Measurements from ENCODE around the gene ADAM19. TPM values are rescaled to one million over a fixed set of nuclear protein-coding genes. Genes with fewer than 3 reads are reported as not detected.

ADAM19 gene
- total RNA-seq, 2 experiments from 2014 or later = 24.2 to 103 TPM

DNA sequence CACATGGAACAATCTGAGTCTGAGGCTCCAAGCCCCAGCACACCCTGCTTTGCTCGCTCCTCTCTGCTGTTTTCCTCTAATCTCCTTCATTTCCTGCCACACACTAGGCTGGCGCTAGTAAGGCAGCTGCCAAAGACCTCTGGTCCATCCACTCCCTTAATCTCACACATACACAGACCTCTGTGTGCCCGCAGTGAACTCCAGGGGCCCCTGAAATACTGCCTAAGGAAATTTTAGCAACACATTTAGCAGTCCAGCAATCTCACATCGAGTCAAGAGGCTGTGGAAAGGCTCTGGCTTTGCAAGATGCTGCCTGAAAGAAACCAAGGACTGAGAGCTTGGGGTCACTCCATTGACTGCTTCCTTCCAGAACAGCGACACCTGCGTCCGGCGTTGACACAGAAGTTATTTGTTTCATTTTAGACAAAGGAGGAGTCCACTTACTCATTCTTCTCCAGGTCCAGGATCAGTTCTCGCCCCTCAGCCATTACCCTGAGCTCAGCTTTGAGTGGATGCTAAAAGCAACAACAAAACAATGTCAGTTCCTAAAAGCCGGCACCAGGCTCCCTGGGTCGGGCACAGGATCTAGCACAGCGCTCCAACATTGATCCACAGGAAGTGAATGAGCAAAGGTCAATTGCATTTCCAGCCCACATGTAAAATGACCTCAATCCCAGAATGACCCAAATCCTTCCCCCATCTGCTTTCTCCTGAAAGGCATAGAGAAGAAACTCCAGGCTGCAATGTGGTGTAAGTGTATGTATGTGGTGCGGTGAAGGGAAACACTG lies 11.5 kb downstream of the ADAM19 start:
- no TSS peak for BruUV-seq (replicated peaks)
- no peaks in the 10 kb centered on the region for H4K20me1 ChIP-seq (ENCODE audit: insufficient read depth, low read length)
- DNase-seq (ENCODE audit: low spot score) = no peak
- no peaks in the 10 kb centered on the region for H3K9me3 ChIP-seq (ENCODE audit: low read length)
- TF ChIP-seq, protein P1, sequence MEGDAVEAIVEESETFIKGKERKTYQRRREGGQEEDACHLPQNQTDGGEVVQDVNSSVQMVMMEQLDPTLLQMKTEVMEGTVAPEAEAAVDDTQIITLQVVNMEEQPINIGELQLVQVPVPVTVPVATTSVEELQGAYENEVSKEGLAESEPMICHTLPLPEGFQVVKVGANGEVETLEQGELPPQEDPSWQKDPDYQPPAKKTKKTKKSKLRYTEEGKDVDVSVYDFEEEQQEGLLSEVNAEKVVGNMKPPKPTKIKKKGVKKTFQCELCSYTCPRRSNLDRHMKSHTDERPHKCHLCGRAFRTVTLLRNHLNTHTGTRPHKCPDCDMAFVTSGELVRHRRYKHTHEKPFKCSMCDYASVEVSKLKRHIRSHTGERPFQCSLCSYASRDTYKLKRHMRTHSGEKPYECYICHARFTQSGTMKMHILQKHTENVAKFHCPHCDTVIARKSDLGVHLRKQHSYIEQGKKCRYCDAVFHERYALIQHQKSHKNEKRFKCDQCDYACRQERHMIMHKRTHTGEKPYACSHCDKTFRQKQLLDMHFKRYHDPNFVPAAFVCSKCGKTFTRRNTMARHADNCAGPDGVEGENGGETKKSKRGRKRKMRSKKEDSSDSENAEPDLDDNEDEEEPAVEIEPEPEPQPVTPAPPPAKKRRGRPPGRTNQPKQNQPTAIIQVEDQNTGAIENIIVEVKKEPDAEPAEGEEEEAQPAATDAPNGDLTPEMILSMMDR (conservative IDR thresholded peaks at IDR 0.05; ENCODE audit: low read length) = peak; percentile 53
- TF ChIP-seq EZH2phosphoT487 (IDR thresholded peaks at IDR 0.05; ENCODE audit: borderline replicate concordance, low read depth, low read length) = no peak
- H3K79me2 ChIP-seq (ENCODE audit: insufficient read depth, low read depth, low read length) = no peaks in the 10 kb centered on the region
- H3K27ac ChIP-seq (ENCODE audit: low read depth, low read length, poor library complexity, severe bottlenecking) = no peak overlapping the region
- no peak overlapping the region for H2AFZ ChIP-seq (ENCODE audit: low read length)
- H3K9me2 ChIP-seq (ENCODE audit: insufficient read depth, low read length) = no peaks in the 10 kb centered on the region
- intact Hi-C loops (cut with micrococcal nuclease; ENCODE audit: unreplicated experiment) = no loop called here
- H3K4me1 ChIP-seq (ENCODE audit: insufficient read depth, low read length, poor library complexity, severe bottlenecking) = peaks cover 11% of the 10 kb centered on the region
- H3K4me2 ChIP-seq (ENCODE audit: low read length) = no peak overlapping the region
- CTCF ChIA-PET (ENCODE audit: unreplicated experiment) = no interaction called here
- POLR2A ChIA-PET = interaction anchor here (0.6 to 0.9 kb wide), 3 partner anchors 27 to 67 kb away, joined by 3 read pairs; no protein-coding TSS in a partner anchor
- H3K36me3 ChIP-seq (ENCODE audit: insufficient read depth, low read length) = peaks cover 79% of the 10 kb centered on the region
- H3K4me3 ChIP-seq (ENCODE audit: low read depth, low read length, poor library complexity, severe bottlenecking) = no peak overlapping the region

- peaks cover 11% of the 10 kb centered on the region for H3K4me1 ChIP-seq (ENCODE audit: insufficient read depth, low read length, poor library complexity, severe bottlenecking)
- no peaks in the 10 kb centered on the region for H3K9me2 ChIP-seq (ENCODE audit: insufficient read depth, low read length)
- H3K27ac ChIP-seq (ENCODE audit: low read depth, low read length, poor library complexity, severe bottlenecking) = no peak overlapping the region
- peaks cover 79% of the 10 kb centered on the region for H3K36me3 ChIP-seq (ENCODE audit: insufficient read depth, low read length)
- H4K20me1 ChIP-seq (ENCODE audit: insufficient read depth, low read length) = no peaks in the 10 kb centered on the region
- H3K4me3 ChIP-seq (ENCODE audit: low read depth, low read length, poor library complexity, severe bottlenecking) = no peak overlapping the region
- no peak overlapping the region for H2AFZ ChIP-seq (ENCODE audit: low read length)
- CTCF ChIA-PET (ENCODE audit: unreplicated experiment) = no interaction called here
- no peak for DNase-seq (ENCODE audit: low spot score)
- no TSS peak for BruUV-seq (replicated peaks)
- no peak overlapping the region for H3K4me2 ChIP-seq (ENCODE audit: low read length)
- POLR2A ChIA-PET = interaction anchor here (0.6 to 1.6 kb wide), 5 partner anchors 13 to 66 kb away, joined by 3 to 7 read pairs (median 3); no protein-coding TSS in a partner anchor
- no peaks in the 10 kb centered on the region for H3K79me2 ChIP-seq (ENCODE audit: insufficient read depth, low read depth, low read length)
- no peaks in the 10 kb centered on the region for H3K9me3 ChIP-seq (ENCODE audit: low read length)
- no peak for TF ChIP-seq EZH2phosphoT487 (IDR thresholded peaks at IDR 0.05; ENCODE audit: borderline replicate concordance, low read depth, low read length)
- TF ChIP-seq, protein P1 (conservative IDR thresholded peaks at IDR 0.05; ENCODE audit: low read length) = no peak
- intact Hi-C loops (cut with micrococcal nuclease; ENCODE audit: unreplicated experiment) = no loop called here
Observed at GRCh38 chr5:157563373-157563928, 12.1 kb downstream of the ADAM19 start.
